ENCODE data around the gene KLHL18.
"Not testable (repeated sequence)": the region's sequence is repeated elsewhere in the genome, so short reads cannot be mapped to it uniquely, and the experiment has no call there.

The KLHL18 gene

DNA sequence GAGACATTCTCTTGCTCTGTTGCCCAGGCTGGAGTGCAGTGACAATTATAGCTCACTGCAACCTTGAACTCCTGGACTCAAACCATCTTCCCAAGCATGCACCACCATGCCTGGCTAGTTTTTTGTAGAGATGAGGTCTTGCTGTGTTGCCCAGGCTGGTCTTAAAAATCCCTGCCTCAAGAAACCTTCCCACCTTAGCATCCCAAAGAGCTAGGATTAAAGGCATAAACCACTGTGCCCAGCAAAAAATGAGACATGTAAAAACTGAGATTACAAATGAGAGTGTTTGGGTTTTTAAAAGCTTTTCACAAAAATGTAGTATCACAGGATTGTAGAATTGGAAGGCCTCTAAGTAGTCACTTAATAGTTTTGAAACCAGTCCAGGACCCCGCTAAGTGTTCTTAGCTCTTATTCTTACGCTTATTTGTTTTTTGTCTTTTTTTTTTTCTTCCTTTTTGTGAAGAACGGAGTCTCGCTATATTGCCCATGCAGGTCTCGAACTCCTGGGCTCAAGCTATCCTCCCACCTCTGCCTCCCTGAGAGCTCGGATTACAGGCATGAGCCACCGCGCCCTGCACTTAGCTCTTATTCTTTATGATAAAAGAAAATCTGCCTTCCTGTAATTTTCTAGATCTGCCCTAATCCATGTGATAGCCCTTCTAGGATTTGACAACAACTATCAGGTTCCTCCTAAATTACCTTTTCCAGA is 31.5 kb downstream of the KLHL18 start:
- no peak for DNase-seq (ENCODE audit: low spot score)

GRCh38 chr3:47315069-47315647 is 32.4 kb downstream of the KLHL18 start:
- DNase-seq (ENCODE audit: low spot score): no peak

DNA sequence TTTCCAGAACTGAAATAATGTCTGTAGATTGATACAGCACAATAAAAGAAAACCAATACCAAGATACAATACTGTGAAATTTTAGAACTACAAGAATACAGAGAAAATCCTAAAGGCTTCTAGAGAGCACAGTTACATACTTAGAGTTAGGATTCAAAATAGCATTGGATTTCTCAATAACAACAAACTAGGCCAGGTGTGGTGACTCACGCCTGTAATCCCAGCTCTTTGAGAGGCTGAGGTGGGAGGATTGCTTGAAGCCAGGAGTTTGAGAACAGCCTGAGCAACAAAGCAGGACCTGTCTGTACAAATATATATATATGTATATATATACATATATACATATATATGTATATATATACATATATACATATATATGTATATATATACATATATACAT is 33.4 kb downstream of the KLHL18 start:
- DNase-seq (ENCODE audit: low spot score): not testable (repeated sequence)

DNA sequence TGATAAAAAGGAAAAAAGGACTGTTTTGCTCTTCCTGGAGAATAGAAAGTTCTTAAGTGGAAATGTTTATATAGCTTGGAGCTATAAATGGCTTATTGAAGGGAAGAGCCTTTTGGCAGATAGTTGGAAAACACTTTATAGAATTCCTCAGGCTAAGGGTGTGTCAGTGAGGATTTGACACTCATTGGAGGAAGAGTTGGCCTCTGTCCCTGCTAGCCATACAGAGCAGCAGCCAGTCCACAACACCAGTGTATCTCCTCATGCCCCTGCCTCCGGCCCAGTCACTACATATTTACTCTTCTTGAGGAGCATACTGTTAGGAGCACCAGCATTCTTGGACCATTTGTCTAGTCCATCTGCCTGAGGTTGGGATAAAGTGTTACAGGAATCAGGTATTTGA is 36.2 kb downstream of the KLHL18 start:
- DNase-seq (ENCODE audit: low spot score): no peak

GRCh38 chr3:47319956-47320355 is 37.2 kb downstream of the KLHL18 start:
- DNase-seq (ENCODE audit: low spot score): no peak

- DNase-seq (ENCODE audit: low spot score): peak; percentile 68
These were observed 40.9 kb downstream of the KLHL18 start for GRCh38 chr3:47323431-47324277.

- peak; percentile 77 for DNase-seq (ENCODE audit: low spot score)
These were observed 41.6 kb downstream of the KLHL18 start for GRCh38 chr3:47324278-47324865.

DNA sequence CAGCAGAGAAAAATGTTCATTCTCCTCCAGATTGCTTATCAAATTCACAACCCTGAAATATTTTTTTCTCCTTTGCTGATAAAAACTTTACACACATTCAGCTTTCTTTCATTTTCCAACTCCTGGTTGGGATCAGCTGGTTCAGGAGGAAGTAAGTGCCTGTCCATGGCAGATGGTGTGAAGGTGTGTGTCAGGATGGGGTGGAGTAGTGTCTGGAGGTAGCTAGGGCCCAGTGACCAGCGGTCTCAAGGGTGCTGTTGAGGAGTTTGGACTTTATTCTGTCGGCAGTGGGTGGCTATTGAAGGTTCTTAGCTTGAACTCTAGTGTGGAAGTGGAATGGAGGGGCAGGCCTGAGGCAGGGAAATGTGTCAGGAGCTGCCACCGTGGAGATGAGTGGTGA is 51.2 kb downstream of the KLHL18 start:
- DNase-seq (ENCODE audit: low spot score): no peak

DNA sequence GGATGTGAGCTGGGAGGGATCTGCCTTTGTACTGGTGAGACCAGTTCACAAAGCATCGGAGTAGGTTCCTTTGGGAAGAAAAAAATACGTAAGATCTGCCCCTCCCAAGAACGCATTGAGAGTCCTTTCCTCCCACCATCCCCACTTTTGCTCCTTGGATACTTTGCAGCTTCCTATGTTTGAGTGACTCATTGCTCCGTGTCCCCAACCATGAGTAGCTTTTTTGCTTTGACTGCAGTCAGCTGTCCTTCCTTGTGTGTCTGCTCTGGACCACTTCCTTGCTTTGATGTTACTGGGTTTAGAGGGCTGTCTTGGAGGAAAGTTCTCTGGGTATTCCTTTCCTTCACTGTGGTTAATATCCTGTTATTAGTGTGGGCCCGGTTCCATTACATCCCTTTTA is 54.9 kb downstream of the KLHL18 start:
- no peak for DNase-seq (ENCODE audit: low spot score)

DNA sequence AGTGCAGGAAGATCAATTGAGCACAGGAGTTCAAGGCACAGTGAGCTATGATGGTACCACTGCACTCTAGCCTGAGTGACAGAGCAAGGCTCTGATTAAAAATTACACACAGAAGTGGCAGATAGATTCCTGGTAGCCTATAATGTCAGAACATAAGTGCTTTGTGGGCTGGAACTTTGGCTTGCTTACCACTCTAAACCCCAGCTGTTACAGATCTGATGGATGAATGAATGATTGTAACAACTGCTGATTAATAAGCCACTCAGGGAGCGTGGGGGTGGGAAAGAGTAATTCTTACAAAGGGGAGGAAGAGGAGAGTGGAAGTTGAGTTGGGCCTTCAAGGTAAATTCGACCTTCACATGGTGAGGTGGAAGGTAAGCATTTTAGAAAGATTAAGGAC is 57.2 kb downstream of the KLHL18 start:
- DNase-seq (ENCODE audit: low spot score): no peak

DNA sequence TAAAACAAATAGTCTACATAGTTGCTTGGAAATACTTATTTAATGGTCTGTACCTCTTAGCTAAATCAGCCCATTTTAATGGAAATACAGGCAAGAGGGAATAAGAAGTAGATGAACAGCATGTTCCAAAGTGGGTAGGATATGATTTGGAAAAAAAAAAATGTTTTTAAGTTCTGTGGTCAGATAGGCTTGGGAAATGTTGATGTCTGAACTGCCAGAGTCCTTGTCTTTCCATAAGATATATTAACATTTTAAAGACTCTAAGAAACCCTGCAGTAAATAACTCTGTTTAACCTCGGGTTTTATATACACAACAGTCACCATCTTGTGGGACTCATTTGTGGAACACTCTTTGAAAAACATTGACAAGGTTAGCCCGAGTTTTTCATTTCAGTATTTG is 58.1 kb downstream of the KLHL18 start:
- DNase-seq (ENCODE audit: low spot score): no peak

DNA sequence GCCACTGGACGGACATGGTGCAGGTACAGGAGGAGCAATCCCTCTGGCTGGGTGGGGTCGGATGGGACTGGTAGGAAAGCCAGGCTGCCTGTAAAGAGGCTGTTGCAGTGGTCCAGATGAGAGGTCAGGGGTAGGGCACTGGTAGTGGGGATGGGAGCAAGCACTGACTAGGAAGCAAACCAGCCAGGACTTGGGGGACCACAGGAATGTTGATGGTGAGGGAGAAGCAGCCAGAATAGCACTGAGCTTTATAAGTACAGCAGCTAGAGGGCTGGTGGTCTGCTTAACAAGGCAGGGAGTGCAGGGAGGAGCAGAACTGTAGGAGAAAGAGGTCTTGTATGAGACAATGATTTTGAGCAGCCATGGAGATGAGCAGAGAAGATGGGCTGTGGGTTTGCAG is 59.4 kb downstream of the KLHL18 start:
- DNase-seq (ENCODE audit: low spot score): no peak

DNA sequence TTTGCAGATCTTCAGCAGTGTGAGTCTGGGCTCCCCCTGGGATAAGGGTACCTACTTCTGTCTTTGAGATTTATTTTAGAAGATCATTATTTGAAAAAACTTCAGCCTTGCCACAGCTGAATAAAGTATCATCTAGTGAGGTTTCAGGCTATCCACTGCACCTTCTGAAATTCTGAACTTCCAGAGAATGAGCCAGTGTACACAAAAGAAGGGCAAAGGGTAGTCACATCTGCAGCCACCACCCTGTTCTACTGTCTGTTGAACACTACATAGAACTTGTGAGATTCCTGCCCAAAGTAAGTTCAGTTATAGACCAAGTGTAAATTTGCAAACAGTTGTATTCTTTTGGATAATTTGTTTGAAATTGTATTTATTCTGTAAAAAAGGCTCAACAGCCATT is 60.1 kb downstream of the KLHL18 start:
- no peak for DNase-seq (ENCODE audit: low spot score)

- no peak for DNase-seq (ENCODE audit: low spot score)
These were observed 60.8 kb downstream of the KLHL18 start for GRCh38 chr3:47343471-47343971.

DNA sequence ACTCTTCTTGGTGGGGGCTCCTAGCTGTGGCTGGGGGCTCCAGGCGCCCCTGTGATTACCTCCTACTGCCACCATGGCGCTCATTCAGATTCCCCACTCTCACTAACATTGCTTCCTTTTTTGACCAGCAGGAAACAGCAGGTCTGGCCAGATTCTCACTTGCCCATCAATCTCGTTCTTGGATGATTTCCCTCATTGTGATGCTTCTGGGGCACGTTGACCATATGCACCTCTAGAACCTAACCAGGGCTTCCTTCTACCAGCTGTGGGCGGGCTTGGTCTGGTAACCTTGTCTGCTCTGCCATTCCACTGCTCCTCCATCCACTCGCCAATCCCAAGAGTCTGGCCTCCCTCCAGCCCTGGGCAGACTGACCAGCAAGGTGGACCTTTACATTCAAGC is 62.2 kb downstream of the KLHL18 start:
- DNase-seq (ENCODE audit: low spot score): no peak

DNA sequence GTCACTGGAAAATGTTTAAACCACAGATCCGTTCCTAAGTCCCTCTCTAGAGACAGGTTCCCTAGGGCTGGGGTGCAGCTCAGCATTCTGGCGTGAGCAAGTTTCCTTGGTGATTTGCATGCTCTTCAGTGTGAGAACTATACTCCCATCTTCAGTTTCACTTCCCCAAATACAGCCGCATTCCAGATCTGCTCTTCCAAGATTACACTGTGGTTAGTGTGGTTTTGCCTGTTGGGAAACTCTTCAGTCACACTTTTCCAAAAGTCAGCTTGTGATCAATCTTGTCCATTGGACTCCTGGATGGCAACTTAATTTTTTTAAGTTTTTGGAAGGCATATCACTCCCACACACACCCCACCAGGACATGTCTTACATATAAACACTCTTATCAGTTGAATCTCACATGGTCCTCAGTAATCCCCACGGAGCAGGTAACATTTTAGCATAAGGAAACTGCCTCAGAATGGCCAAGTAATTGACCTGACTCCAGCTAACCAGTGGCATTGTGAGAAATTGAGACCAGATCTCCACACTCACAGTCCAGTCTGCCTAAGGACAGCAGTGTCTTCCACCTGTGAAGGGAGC is 64.6 kb downstream of the KLHL18 start:
- peak; percentile 29 for DNase-seq (ENCODE audit: low spot score)

- DNase-seq (ENCODE audit: low spot score): no peak
These were observed 65.8 kb downstream of the KLHL18 start for GRCh38 chr3:47348411-47349154.

- no peak for DNase-seq (ENCODE audit: low spot score)
These were observed 72.3 kb downstream of the KLHL18 start for GRCh38 chr3:47355010-47355409.

- no peak for DNase-seq (ENCODE audit: low spot score)
These were observed 73.5 kb downstream of the KLHL18 start for GRCh38 chr3:47356201-47356600.

- DNase-seq (ENCODE audit: low spot score): no peak
These were observed 76.6 kb downstream of the KLHL18 start for GRCh38 chr3:47359323-47359722.

DNA sequence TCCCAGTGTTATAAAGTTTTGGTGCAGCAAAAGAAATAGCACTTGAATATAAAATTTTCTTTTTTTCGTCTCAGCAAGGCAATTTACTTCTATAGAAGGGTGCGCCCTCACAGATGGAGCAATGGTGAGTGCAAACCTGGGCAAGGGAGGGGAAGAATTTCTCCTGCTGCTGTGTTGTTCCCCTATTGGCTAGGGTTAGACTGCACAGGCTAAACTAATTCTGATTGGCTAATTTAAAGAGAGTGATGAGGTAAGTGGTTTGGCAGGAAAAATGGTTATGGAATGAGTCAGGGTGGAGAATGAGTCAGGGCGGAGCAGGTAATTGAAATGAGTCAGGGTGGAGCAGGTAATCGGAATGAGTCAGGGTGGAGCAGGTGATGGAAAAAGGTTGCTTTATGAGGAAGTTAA is 77.4 kb downstream of the KLHL18 start:
- DNase-seq (ENCODE audit: low spot score): peak; percentile 75

Data from kidney tubule cell (primary cell).